Renal pelvis (tissue), 4 donors: ENCODE data around the gene NCKAP5. TPM values are rescaled to one million over a fixed set of nuclear protein-coding genes. Genes with fewer than 3 reads are reported as not detected.

Experiments
- DNase-seq: peaks from one replicate; pipeline ENCODE4 v3.0.0-alpha.2; 2013
- polyA plus RNA-seq, 3 donors: library from polyadenylated mRNA; unstranded; fragments of 120-200 nt; gene quantifications; one replicate each; pipeline ENCODE4 v1.2.1, GENCODE V29; 2013; ENCODE audit not compliant: insufficient read length in 3 of 3

The NCKAP5 gene
- polyA plus RNA-seq, 3 donors, result 6.2 to 6.5 (median 6.3) TPM

- DNase-seq, result no peak
These were observed 6.4 kb upstream of the NCKAP5 start for GRCh38 chr2:133574620-133575019.

DNA sequence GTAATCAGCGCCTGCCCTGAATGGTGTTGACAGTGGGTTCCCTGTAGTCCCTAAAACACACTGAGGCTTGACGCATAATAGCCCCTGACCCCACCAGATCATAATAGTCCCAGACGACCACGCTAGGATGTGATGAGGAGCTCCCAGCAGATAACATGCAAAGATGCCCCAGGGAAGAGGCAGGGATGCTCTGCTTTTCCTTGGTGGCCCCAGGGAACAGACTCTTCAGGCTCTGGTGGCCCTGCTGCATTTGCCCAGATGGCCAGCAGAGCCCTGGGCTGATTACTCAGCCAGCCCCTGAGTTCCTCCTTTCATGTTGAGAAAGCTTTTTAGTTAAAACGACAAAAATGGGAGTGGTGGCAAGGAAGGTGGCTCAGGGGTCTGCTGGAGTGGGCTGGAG, 5.9 kb upstream of the NCKAP5 start:
- no peak for DNase-seq

GRCh38 chr2:133573491-133574162, 5.4 kb upstream of the NCKAP5 start:
- DNase-seq, result peak; percentile 78

GRCh38 chr2:133571249-133571648, 3.0 kb upstream of the NCKAP5 start:
- no peak for DNase-seq

DNA sequence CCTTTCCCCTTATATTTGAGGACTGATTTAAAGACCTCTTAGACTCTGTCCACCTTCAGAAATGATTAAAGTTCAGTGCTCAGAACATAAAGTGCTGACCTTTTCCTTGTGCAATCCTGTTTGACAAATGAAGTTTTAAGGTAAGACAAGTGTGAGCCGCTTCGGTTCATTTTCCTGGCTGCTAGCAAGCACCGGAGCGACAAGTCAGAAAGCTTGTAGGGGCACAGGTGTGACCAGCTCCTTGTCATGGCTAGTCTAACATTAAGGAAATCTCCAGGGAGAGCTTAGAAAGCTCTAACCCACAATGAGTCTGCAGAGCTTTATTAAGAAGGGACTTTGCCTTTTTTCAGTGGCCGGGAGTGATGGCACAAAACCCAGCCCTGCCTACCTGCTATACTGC, 2.3 kb upstream of the NCKAP5 start:
- DNase-seq, result no peak

DNA sequence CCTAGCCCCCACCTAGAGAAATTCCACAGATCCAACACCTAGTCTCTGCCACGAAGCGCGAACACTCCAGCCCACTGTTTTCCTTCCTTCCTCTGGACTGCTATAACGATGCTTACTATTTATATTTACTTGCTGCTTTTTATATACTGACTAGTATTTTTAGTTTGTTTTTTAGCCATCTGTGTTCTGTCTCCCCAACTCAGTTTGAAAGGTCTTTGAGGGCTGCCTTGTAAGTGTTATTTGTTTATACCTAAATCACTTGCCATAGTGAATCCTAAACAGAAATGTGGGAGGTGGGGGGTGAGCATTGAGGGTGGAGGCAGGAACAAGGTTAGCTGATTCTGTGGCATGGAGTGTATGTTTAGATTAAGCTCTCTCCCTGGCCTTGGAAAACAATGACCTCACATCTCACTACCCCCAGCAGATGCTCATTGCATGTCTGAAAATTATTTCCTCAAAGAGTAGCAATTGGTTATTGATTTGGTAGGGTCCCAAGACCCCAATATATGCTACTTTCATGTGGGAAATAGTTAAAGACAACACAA, 1.1 kb upstream of the NCKAP5 start:
- DNase-seq, result no peak

- no peak for DNase-seq
These were observed 335 bp upstream of the NCKAP5 start for GRCh38 chr2:133568598-133568997.

GRCh38 chr2:133562558-133562957, 5.7 kb downstream of the NCKAP5 start:
- no peak for DNase-seq

DNA sequence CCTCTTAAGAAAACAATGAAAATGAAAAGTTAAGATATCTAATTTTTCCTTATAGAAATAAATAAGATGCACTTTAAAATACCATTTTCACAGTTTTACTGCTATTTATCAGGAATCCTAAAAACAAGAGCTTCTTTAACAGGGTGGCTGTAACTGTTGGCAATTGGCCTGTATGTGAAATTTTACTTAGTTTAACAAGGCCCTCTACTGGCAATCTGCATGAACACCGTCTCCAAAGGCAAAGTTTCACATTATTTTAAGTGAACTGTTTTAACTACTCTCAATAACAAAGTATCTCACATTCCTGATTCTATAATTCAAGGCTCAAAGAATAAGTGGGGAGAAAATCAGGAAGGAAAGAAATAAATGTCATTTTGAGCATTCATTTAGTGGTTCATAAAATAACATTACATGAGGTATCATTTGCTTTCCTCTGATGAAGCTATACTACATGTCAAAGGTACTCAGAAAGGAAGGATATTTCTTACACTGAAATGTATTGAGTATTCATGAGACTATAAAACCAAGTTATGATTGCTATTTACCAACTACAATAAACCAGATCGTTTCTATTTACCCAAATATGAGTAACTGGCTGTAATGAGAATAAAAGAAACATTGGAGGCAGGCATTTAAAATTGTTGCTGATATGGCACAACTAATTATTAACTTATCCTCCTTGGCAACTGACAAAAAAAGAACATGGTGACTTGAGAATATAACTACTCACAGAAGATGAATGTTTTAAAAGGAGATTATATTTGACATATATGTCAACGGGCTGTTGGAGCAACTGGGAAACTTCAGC, 7.0 kb downstream of the NCKAP5 start:
- DNase-seq, result peak; percentile 48

GRCh38 chr2:133557614-133558013, 10.6 kb downstream of the NCKAP5 start:
- DNase-seq, result no peak

DNA sequence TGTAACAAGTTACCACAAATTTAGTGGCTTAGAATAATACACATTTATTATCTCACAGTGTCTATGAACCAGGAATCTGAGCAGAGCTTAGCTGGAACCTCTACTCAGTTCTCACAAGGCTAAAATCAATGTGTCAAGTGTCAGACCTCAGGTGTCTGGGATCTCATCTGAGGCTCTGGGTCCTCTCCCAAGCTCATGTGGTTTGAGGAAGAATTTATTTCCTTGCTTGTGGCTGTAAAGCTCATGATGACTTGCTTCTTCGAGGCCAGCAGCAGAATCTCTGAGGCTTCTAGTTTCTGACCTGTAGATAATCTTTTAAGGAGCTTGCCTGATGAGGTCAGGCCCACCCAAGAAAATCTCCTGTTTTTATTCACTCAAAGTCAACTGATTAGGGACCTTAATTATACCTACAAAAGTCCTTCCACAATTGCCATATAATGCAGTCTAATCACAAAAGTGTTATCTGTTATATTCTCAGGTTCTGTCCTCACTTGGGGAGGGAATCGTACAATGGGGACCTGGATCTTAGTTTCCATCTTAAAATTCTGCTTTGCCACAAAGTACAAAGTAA, 14.3 kb downstream of the NCKAP5 start:
- no peak for DNase-seq

DNA sequence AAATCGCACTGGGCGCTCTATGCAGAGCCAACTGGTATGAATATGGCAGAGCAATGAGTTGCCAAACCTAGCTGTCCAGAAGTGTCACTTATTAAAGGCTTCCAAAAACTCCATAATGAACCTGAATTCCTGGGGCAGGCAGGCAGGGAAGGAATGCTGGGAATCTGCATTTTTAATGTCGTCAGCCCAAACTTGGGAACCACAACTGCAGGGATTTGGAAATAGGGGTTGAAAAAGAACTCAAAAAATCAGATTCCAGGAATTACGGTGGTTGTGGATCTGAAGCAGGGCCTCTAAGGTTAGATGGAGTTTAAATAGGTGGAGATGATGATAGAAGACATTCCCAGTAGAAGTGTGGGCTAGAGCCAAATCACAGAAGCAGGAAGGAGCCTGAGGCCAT, 15.0 kb downstream of the NCKAP5 start:
- DNase-seq, result no peak

DNA sequence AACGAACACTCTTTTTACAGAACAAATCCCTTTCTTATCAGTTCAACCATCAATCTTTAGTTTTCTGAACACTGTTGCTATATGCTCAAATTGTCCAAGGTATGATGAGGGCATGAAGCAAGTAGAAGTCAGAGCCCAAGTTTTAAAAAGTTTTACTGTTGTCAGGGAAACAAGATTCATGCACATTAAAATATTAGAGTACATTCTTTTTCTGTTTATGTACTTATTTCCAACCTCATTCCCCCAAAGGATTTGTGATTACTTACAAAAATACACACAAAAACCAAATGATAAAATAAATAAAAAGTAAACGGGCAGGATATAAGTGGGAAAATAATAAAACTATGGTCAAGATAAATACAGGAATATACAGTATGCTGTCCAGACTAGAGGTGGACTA, 15.4 kb downstream of the NCKAP5 start:
- no peak for DNase-seq

DNA sequence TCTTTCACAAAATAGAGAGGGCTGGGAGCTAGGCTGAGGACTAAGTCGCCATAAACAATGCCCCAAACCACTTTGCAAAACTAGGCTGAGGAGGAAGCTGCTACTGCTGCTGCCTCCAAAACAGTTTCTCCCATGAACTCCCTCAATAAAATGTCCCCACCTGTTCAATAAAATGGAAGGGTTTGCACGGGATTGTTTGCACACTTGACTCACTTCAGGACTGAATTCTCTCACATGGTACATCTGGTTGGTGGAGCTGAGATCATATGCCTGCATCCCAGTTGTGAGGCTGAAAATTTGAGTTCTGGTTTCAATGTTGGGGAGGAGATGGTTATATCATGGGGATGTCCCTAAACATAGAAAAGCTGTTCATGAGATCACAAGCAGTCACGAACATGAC, 26.5 kb downstream of the NCKAP5 start:
- DNase-seq, result no peak

- no peak for DNase-seq
These were observed 26.9 kb downstream of the NCKAP5 start for GRCh38 chr2:133541376-133541775.

DNA sequence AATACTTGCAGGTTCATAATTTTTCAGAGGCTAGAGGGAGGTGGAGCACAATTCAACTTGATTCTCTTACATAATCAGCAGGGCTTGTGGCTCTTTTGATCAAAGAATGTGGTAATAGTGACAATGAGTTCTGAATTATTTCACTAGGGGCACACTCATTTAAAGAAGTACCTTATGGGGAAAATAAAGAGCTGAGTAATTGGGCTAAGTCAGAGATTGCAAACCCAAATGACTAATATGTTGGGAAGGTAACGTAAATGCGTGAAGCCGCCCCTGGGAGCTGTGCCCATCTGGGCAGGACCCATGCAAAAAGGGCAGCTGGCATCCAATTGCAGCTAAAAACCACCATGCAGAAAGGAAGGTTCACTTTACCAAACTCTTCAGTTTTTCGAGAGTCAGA, 35.3 kb downstream of the NCKAP5 start:
- DNase-seq, result no peak

- DNase-seq, result no peak
These were observed 36.9 kb downstream of the NCKAP5 start for GRCh38 chr2:133531382-133531781.

- no peak for DNase-seq
These were observed 37.6 kb downstream of the NCKAP5 start for GRCh38 chr2:133530645-133531044.

- peak; percentile 8 for DNase-seq
These were observed 41.5 kb downstream of the NCKAP5 start for GRCh38 chr2:133526530-133527300.

- no peak for DNase-seq
These were observed 42.4 kb downstream of the NCKAP5 start for GRCh38 chr2:133525613-133526529.

DNA sequence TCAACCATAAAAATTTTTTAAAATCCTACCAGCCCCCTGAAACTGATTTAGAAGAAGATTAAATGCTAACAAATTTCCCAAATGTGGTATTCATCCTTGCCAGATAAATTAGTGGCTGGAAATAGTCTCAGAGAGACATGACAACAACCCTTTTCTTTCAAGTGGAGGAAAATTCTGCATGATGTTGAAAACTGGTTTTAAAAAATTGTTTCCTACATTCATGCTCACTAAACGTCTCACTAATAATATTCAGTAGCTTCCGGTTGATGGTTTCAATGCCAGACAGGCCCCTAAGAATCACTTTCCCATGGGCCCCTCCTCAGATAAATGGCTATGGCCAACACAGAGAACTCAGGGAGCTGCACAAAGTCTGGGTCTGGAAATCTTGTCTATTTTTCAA, 43.2 kb downstream of the NCKAP5 start:
- DNase-seq, result no peak
